Skin of body (tissue), 2 donors: Measurements from ENCODE around the gene CLIC3. TPM values are rescaled to one million over a fixed set of nuclear protein-coding genes. Genes with fewer than 3 reads are reported as not detected.

ENCODE experiments used
- DNase-seq: peaks from one replicate; lab custom pipeline; 2025; lab: John Stamatoyannopoulos, UW
- total RNA-seq: library from RNA; depleted of rRNA; stranded (reverse); fragments of >200 nt; gene quantifications from one replicate; pipeline ENCODE4 v1.2.3, GENCODE V29; 2014

CLIC3 gene
- total RNA-seq, 1 donor from 2014 or later = 12.7 TPM

- no peak for DNase-seq
These were observed 43.2 kb downstream of the CLIC3 start for GRCh38 chr9:136952876-136953770.

- no peak for DNase-seq
These were observed 44.0 kb downstream of the CLIC3 start for GRCh38 chr9:136952321-136952850.

GRCh38 chr9:136951541-136952320, 44.6 kb downstream of the CLIC3 start, which contains the start of gene LCN12:
Gene LCN12, plus strand, starts transcription at chr9:136952273. Its CDS starts 55 bp downstream, at chr9:136952328.
- no peak for DNase-seq

GRCh38 chr9:136950656-136951276, 45.6 kb downstream of the CLIC3 start:
- no peak for DNase-seq

- no peak for DNase-seq
These were observed 46.3 kb downstream of the CLIC3 start for GRCh38 chr9:136949817-136950655.

- DNase-seq = no peak
These were observed 47.0 kb downstream of the CLIC3 start for GRCh38 chr9:136949239-136949816.

- no peak for DNase-seq
These were observed 48.3 kb downstream of the CLIC3 start for GRCh38 chr9:136947955-136948510.

- DNase-seq = no peak
These were observed 49.1 kb downstream of the CLIC3 start for GRCh38 chr9:136947028-136947891.

GRCh38 chr9:136946228-136947027, 49.9 kb downstream of the CLIC3 start:
- DNase-seq = no peak

- no peak for DNase-seq
These were observed 50.8 kb downstream of the CLIC3 start for GRCh38 chr9:136945333-136946227.

Other genes with a start within 250 kb of the CLIC3 start
- gene LCN6, start 248.0 kb downstream of the CLIC3 start, total RNA-seq = not detected
- 0.20 TPM for gene LCN8, start 238.3 kb downstream of the CLIC3 start, total RNA-seq
- not detected for gene LCN15, start 232.1 kb downstream of the CLIC3 start, total RNA-seq
- 31.9 TPM for gene TMEM141, start 205.2 kb downstream of the CLIC3 start, total RNA-seq
- gene CCDC183, start 200.2 kb downstream of the CLIC3 start, total RNA-seq = 0.59 TPM
- 28.0 TPM for gene RABL6, start 188.6 kb downstream of the CLIC3 start, total RNA-seq
- gene AJM1, start 154.1 kb downstream of the CLIC3 start, total RNA-seq = 0.79 TPM
- gene PHPT1, start 147.2 kb downstream of the CLIC3 start, total RNA-seq = 70.4 TPM
- 2.5 TPM for gene MAMDC4, start 144.2 kb downstream of the CLIC3 start, total RNA-seq
- gene EDF1, start 130.3 kb downstream of the CLIC3 start, total RNA-seq = 165 TPM
- 7.8 TPM for gene TRAF2, start 110.1 kb downstream of the CLIC3 start, total RNA-seq
- 38.8 TPM for gene FBXW5, start 51.8 kb downstream of the CLIC3 start, total RNA-seq
- not detected for gene C8G, start 51.3 kb downstream of the CLIC3 start, total RNA-seq
- not detected for gene LCN12, start 44.3 kb downstream of the CLIC3 start, total RNA-seq
- gene PTGDS, start 19.1 kb downstream of the CLIC3 start, total RNA-seq = 15.3 TPM
- 0.20 TPM for gene LCNL1, start 13.6 kb downstream of the CLIC3 start, total RNA-seq
- 13.0 TPM for gene PAXX, start 4.1 kb downstream of the CLIC3 start, total RNA-seq
- gene ABCA2, start 31.7 kb upstream of the CLIC3 start, total RNA-seq = 13.6 TPM
- gene FUT7, start 35.5 kb upstream of the CLIC3 start, total RNA-seq = 0.39 TPM
- gene NPDC1, start 49.6 kb upstream of the CLIC3 start, total RNA-seq = 15.4 TPM
- 8.0 TPM for gene ENTPD2, start 57.5 kb upstream of the CLIC3 start, total RNA-seq
- gene SAPCD2, start 74.0 kb upstream of the CLIC3 start, total RNA-seq = 5.8 TPM
- gene UAP1L1, start 80.9 kb upstream of the CLIC3 start, total RNA-seq = 5.4 TPM
- 39.5 TPM for gene MAN1B1, start 90.4 kb upstream of the CLIC3 start, total RNA-seq
- gene DPP7, start 118.2 kb upstream of the CLIC3 start, total RNA-seq = 32.4 TPM
- gene GRIN1, start 142.6 kb upstream of the CLIC3 start, total RNA-seq = 0.89 TPM
- not detected for gene LRRC26, start 173.5 kb upstream of the CLIC3 start, total RNA-seq
- gene TMEM210, start 175.5 kb upstream of the CLIC3 start, total RNA-seq = not detected
- 22.0 TPM for gene ANAPC2, start 192.0 kb upstream of the CLIC3 start, total RNA-seq
- gene SSNA1, start 192.1 kb upstream of the CLIC3 start, total RNA-seq = 24.1 TPM
- 3.4 TPM for gene TPRN, start 204.2 kb upstream of the CLIC3 start, total RNA-seq
- 19.5 TPM for gene TMEM203, start 209.1 kb upstream of the CLIC3 start, total RNA-seq
- 3.0 TPM for gene NDOR1, start 209.1 kb upstream of the CLIC3 start, total RNA-seq
- 0.20 TPM for gene RNF208, start 225.7 kb upstream of the CLIC3 start, total RNA-seq
- gene CYSRT1, start 228.6 kb upstream of the CLIC3 start, total RNA-seq = 1.4 TPM
- gene RNF224, start 230.9 kb upstream of the CLIC3 start, total RNA-seq = not detected
- gene SLC34A3, start 234.3 kb upstream of the CLIC3 start, total RNA-seq = not detected
- gene TUBB4B, start 244.7 kb upstream of the CLIC3 start, total RNA-seq = 97.1 TPM